ENCODE data around the gene CHST9.
"Not testable (repeated sequence)": the region's sequence is repeated elsewhere in the genome, so short reads cannot be mapped to it uniquely, and the experiment has no call there.

CHST9 gene

DNA sequence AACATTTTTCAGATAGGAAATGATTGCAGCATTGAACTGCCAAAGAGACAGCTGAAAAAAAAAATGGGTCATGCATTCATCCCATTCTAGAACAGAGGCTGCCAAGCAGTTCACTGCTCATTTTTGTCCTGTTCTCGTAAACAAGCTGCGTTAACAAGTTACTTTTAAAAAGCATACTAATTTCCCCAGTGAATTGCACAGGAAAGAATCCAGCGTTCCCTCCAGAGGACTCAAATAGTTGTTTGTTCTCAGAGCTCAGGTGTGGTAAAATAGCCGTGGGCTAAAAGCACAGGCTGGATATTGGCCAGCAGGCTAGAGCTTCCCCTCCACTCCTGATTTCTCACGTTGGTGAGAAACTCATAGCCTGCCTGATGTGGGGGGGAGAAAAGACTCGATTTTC, 243.5 kb downstream of the CHST9 start:
- in situ Hi-C loops (cut with HindIII; ENCODE audit: low sequenced_read_pairs), result no loop called here

DNA sequence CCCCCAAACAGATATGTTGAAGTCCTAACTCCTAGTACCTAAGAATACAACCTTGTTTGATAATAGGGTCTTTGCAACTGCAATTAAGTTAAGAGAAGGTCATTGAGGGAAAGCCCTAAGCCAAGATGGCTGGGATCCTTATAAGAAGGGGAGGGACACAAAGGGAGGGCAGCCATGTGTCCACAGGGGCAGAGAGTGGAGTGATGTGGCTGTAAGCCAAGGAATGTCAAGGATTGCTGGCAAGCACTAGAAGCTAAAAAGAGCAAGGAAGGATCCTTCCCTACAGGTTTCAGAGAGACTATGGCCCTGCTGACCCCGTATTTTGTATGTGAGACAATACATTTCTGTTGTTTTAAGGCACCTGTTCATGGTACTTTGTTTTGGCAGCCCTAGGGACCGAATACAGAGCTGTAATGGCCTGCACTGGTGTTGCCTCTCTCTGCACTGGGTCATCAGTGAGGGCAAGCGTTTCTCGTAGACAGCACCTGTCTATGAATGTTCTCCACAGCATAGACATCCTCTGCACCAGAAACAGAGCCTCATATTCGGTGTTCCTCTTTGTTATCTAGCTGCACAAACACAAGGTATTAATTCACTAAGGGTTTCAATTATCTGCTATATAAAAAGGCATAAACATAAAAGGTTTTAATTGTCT, 244.2 kb downstream of the CHST9 start:
- in situ Hi-C loops (cut with HindIII; ENCODE audit: low sequenced_read_pairs), result no loop called here

DNA sequence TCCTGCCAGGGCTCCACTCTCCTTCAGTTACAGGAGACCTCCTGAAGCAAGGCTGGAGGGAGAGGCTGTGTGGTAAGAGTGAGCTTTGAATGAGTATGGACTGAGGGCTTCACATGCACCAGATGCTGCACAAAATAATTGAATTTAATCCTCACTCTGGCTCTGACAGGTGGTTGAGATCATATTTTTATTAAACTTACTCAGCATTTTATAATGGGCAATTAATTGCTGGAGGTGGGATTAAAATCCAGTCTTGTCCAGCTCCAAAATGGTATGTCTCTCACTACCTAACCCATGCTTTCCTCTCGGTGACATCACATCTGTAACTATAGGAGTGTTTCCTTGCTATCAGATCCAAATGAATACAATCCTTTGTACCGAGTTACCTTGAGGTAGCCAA, 253.4 kb downstream of the CHST9 start:
- in situ Hi-C loops (cut with HindIII; ENCODE audit: low sequenced_read_pairs), result no loop called here

DNA sequence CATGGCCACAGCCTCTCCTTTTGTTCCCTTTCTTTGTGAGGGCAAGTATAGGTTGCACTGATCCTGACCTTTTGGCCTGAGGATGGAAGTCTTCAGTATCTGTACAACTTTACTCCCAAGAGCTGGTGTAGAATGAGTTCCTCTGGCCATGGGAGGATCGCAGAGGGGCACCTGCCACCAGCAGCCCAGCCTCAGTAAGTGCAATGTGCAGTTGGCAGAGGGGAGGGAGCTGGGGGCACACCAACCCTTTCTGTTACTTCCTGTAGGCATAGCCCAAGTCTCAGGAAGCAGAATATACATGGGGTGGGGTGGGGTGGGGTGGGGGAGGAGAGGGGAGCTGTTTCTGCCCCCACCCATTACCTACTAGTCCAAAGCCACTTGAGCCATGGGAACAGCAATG, 254.5 kb downstream of the CHST9 start:
- in situ Hi-C loops (cut with HindIII; ENCODE audit: low sequenced_read_pairs), result no loop called here

DNA sequence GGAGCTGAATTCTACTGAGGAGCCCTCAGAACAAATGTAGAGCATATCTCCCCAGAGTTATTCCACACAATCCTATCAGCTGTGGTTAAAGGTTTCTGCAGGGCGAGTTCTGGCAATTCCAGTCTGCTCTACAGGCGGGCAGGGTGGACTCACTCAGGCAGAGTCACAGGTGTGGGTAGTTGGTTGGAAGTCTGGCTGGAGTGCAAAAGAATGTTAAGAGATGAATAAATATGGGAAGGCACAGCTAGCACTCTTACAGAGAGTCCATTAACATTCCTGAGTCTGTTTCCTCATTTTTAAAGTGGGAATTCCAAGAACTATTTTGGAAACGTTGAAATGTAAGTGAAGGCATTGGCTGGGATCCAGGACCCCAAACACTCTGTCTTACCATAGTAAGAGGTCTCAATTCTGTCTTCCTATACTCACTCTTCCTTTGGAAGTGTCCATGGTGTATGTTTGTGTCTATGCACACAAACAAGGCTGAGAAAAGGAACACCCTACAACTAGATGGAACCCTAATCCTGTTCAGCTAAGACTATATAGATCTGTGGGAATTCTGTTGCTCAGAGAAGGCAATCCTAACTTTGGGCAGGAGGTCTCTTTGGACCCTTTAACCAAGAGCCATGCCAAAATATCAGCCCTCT, 256.3 kb downstream of the CHST9 start:
- in situ Hi-C loops (cut with HindIII; ENCODE audit: low sequenced_read_pairs), result no loop called here

DNA sequence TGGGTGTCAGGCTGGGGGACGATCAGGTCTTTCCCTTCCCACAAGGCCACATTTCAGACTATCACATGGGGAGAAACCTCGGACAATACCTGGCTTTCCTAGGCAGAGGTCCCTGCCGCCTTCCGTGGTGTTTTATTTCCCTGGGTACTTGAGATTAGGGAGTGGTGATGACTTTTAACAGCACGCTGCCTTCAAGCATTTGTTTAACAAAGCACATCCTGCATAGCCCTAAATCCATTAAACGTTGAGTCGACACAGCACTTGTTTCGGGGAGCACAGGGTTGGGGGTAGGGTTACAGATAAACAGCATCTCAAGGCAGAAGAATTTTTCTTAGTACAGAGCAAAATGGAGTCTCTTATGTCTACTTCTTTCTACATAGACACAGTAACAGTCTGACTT, 257.3 kb downstream of the CHST9 start:
- in situ Hi-C loops (cut with HindIII; ENCODE audit: low sequenced_read_pairs), result not testable (repeated sequence)

DNA sequence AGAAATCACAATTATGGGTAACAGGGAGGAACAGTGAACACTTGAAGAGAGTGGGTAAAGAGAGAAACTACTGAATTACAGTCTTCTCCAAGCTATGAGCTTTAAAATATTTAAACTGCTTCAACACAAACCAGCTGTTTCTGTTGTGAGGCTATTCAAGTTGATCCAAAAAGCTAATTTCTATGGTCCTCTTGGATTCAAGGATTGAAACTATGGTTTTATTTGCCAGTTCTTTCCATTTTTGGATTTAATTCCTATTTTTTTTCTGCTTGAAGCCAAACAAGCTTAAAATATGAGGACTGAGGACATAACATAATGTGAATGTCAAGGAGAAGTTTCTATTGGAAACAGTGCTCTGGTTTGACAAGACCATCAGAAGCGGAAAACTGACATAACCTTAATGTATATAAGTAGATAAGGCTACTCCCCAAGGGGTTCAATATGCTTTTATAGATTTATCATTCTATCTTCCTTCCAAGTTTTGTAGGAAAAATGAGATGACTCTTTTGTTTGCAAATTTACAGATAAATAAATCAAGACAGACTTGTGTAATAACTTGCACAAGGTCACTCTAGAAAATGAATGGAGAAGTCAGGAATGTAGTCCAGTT, 258.9 kb downstream of the CHST9 start:
- in situ Hi-C loops (cut with HindIII; ENCODE audit: low sequenced_read_pairs), result no loop called here

DNA sequence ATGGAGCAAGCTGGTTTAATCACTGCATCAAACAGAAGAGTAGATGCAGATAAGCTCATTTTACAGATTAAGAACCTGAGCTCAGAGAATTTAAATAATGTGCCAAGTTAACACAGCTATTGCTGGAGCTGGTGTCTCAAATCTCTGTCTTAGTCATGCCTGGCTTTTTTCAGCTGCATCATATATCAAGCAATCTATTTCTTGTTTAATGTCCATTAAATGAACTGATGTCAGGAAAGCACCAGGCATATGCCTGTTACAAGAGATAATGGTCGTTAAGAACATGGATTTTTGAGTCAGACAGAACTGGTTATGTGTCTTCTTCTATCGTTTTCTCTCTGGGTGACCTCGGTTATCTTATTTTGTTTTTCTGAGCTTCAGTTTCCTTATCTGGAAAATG, 259.8 kb downstream of the CHST9 start:
- in situ Hi-C loops (cut with HindIII; ENCODE audit: low sequenced_read_pairs), result no loop called here

DNA sequence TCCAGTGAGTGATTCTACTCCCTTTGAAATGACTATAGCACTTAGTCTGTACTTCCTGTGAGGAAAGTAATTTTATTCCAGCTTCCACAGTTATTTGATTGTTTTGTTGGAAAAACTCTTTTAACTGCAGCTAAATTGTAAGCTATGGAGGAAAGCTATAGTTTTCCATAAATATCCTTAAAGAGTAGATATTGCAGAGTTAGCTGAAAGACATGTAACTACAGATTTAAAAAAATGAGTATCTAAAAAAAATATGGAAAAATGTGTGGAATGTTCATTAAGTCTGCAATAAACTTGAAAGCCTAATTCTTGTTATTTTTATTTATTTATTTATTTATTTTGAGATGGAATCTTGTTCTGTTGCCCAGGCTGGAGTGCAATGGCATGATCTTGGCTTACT, 262.8 kb downstream of the CHST9 start:
- in situ Hi-C loops (cut with HindIII; ENCODE audit: low sequenced_read_pairs), result no loop called here

DNA sequence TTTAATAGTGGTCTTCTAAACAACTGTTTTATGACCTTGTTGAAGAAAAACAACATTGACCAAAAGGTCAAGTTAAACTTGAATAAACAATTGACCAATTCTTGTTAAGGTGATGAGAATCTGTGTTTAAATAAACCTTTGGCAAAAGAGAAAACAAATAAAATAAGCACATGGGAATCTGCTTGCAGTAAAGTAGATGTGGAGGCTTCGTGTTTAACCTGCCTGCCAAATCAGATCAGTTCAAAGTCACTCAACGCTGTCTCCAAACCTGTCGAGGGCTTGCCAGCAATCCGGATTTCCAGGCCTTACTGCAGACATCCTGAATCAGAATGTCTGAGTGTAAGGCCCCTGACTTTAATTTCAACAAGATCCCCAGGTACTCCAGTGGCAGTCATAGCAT, 264.5 kb downstream of the CHST9 start:
- in situ Hi-C loops (cut with HindIII; ENCODE audit: low sequenced_read_pairs), result no loop called here

DNA sequence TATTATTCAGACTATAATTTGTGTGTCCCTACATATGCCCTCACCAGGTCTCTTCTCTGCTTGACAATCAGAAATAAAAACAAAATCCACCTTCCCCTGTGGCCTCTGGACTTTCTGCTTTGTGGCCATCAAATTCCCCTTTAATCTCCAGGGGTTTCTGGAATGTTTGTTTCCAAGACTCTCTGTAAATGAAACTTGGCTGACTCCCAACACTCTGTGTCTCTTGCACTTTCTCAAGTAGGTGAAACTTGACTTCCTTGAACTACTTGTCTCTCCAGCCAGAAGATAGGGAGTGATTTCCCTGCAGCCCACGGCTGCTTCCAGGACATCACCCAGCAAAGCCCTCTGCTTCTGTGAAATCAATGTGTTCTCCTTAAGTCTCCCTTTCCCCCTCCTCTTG, 265.5 kb downstream of the CHST9 start:
- in situ Hi-C loops (cut with HindIII; ENCODE audit: low sequenced_read_pairs), result no loop called here

DNA sequence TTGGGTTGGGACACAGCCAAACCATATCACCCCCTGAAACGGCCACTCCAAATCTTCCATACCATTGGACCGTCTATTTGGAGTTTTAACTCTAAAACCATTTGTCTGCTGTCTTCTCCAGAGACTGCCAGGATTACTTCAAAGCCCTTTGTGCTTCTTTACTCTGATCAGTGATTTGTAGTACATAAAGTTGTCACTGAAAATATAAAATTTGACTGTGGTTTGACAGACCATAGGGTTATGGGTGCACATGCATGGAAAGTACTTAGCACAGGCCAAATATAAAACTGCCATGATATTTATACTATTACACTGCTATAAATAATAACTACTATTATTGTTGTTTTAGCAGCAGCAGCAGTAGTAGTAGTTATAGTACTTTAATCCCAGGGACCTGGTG, 265.9 kb downstream of the CHST9 start:
- in situ Hi-C loops (cut with HindIII; ENCODE audit: low sequenced_read_pairs), result no loop called here

DNA sequence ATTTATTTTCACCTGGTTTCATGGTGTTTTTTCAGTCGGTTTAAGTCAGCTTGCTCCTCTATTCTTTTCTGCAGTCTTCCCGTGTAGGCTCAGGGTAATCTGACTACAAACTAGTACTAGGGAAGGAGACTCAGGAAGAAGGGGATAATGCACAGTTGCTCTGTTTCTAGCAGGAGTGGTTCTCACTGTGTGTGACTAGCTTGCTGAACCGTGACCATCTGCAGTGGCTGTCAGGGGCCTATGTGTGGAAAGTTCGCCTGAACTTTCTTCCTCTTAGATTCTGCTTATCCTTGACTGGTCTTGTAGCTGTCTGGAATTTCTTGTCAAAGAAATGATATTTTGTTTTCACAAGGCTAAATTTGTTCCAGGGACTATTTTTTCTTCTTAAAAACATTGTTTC, 273.3 kb downstream of the CHST9 start:
- in situ Hi-C loops (cut with HindIII; ENCODE audit: low sequenced_read_pairs), result no loop called here

DNA sequence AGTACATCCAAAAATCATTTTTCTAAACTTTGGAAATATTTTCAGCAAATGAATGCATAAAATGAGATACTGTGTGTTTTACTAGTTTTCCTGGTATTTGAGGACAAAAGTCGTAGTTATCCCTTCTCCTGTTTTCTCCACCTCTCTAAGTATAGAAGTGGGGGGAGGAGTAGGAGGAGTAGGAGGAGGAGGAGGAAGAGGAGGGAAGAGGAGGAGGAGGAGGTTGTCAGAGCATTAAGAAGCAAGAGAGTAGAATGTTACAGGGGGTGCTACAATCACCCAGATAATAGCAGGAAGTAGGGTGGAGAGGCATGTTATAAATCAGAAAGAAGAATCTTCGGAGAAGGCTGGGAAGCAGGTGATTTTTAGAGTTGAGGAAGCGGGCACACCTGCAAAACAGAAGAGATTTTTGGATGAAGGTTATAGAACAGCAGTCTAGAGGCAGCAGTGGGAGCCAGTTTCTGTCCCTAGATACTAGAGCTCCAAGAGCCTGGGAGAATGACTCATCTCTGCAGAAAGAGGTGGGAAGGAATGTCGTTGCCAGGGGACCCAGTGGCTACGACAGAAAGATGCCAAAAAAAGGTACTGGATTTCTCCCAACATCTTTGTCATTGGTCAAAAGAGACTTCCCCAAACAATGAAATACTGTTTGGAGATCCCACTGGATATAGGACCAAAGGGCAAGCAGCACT, 275.4 kb downstream of the CHST9 start:
- in situ Hi-C loops (cut with HindIII; ENCODE audit: low sequenced_read_pairs), result no loop called here

DNA sequence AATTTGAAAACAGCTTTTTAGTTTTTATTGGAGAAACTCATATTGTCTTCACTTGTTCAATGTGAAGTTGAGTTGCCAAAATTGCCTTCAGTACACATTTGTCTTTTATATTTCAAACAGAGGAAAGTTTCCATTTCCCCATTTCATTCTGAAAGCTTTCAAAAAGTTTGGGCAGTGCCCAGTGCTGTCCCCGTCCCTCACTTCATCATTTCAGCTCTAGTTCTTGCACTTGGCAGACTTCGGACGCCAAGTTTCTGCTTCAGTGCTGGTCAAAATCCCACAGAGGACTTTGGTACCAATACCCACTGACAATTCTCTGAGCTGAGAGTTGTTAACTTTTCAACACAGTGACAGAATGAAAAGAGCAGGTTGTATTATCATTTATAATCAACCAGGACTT, 276.2 kb downstream of the CHST9 start:
- in situ Hi-C loops (cut with HindIII; ENCODE audit: low sequenced_read_pairs), result no loop called here

DNA sequence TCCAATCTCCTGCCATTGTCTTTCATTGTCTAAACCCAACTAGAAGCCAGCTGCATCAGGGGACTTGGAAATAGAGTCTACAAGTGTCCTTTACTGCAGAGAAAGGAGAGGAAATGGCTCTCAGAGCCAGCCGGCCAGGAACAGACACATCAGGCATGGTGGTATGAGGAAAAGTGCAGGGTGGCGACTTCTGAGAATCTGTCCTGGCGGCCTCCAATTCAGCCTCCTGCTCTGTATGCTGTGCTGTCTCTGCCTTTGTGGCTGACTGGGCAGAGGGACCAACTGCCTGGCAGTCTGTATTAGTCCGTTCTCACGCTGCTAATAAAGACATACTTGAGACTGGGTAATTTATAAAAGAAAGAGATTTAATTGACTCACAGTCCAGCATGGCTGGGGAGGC, 282.8 kb downstream of the CHST9 start:
- in situ Hi-C loops (cut with HindIII; ENCODE audit: low sequenced_read_pairs), result no loop called here

DNA sequence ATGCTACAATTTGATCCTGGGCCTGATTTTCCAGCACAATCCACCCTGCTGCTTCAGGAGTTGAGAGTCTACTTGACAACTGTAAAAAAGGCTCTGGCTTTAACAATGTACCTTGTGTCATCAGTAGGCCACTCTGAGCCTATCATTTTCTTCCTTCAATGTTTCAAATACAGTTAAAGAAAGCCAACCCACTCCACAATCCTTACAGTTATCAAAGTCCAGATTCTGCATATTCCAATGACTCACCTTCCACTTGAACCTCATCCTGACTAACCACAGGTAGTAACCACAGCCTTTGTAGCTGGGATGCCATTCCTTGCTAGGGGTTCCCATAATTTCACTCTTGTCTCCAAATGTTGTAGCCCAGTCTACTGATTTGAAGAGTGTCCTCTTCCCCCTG, 284.1 kb downstream of the CHST9 start:
- in situ Hi-C loops (cut with HindIII; ENCODE audit: low sequenced_read_pairs), result no loop called here

DNA sequence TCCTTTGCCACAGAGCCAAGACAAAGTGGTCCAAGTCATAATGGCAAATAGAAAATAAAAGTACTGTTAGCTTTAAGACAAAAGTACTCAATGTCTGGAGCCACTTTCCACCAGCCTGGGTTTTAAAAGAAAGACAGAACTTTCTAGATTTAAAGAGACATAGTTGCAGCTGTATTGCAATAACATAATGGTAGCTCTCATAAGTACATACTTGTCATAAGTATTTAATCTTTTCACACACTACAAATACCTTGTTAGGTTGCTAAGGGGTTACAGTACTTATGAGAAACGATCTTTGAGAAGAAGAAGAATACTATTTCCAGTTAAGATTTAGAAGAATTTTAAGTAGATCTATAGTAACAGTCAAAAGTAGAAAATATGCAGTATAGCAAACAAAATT, 290.7 kb downstream of the CHST9 start:
- in situ Hi-C loops (cut with HindIII; ENCODE audit: low sequenced_read_pairs), result no loop called here

DNA sequence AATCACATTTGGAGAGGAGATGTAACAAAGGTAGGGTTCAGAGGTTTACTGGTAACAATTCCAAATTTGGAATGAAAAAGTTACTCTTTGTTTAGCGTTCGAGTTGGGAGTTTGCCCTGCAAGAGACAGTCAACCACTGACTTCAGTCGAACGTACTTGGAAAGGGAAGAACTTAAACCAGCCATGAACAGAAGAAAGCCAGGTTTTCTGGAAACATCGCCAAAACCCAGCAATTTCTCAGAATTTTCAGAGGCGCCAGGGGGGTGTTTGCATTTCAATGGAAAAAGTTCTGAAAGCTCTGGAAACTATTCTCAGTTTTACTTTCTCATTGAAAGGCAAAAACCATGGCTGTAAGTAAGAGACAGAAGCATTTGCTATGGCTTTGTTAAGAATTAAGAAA, 291.1 kb downstream of the CHST9 start:
- in situ Hi-C loops (cut with HindIII; ENCODE audit: low sequenced_read_pairs), result no loop called here

DNA sequence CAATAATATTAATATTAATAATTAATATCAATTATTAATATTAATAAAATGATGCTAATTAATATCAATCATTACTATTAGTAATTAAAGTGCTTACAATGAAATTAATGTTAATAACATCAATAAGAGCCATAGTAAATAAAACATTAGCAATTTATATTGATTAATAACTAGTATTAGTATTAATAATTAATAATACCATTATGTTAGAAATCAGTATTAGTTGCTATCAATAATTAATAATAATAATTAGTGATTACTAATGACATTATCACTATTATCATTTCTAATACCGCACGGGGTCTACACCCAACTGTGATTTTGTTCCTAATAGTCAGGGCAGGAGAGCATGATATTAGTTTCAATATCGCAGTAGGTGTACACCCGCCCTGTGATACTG, 296.8 kb downstream of the CHST9 start:
- in situ Hi-C loops (cut with HindIII; ENCODE audit: low sequenced_read_pairs), result no loop called here

DNA sequence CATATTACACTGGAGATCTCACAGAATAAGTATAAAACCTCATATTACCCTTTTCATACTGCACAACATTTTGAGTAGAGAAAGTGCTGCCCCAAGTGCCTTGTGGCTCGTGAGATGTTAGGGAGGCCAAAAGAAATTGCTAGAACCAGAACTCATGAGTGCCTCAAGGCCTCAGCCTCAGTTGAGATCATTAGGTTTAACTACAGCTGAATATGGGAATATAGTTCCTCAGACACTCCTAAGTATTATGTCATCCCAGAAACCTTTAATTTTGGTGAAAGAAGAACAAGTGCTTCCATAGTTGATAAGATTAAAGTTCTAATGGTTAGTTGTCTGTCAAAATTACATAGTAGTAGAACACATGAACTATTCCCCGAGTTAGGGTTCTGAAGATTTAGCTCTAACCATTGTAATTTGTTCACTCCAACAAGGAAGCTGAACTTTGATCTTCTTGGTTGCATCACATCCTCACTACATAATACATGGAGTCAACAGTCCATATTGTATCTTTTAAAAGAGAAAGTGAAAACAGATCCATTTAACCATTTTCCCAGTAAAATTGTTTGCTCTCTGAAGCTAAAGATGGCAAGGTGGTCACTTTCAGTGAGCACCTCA, 310.0 kb downstream of the CHST9 start:
- in situ Hi-C loops (cut with HindIII; ENCODE audit: low sequenced_read_pairs), result no loop called here

DNA sequence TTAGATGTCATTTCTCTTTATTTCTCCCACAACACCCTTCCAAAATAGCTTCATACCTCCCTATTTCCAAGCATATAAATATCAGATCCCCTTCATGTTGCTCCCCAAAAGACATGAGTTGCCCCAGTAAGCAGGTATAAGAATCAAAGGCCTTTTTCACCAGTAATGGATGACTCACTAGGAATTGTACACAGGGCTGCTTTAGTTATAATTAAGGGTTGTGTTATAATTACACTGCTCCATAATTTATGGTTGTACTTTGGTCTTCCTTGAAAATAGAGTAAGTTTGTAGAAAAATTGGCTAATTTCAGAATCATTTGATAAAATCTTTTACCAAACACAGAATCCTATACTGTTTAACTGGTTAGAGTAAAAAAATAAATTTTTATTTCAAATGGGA, 310.8 kb downstream of the CHST9 start:
- in situ Hi-C loops (cut with HindIII; ENCODE audit: low sequenced_read_pairs), result no loop called here
